ENCODE measurements around the gene TCP11.

The TCP11 gene

DNA sequence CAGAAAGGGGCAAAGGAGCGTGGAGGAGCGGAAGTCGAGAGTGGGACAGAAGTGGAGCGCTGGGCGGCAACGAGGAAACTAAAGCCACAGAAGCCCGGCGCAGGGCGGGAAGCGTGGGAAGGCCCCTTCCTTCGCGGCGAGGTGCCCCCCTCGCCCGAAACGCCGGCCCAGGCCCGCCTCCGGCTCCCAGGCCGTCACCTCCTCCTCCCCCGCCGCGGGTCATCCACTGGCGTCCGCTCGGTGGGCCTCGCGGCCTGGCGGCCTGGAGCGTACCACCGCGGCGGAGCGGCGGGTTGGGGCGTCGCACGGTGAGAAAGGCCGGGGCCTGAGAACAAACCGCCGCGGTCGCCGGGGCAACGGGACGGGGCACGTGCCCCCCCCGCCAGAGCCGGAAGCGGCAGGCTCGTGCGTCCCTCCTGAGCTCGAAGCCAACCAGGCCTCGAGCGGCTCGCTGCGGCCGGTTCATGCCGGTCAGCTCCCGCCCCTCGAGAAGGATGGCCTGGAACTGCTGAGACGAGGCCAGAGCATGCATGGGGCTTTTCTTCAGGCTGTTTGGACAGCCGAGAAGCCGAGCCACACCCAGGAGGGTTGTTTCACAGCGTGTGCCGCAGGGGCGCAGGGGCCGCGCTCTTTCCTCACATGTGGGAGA, at the start of gene TCP11:
TCP11 (minus strand) TSS at position 333 of the 649 bp plus-strand sequence. CDS start 469 bp downstream, outside the sequence.
- H3K27ac ChIP-seq = no peak within 1 kb of the TSS
- TF ChIP-seq, protein P1, sequence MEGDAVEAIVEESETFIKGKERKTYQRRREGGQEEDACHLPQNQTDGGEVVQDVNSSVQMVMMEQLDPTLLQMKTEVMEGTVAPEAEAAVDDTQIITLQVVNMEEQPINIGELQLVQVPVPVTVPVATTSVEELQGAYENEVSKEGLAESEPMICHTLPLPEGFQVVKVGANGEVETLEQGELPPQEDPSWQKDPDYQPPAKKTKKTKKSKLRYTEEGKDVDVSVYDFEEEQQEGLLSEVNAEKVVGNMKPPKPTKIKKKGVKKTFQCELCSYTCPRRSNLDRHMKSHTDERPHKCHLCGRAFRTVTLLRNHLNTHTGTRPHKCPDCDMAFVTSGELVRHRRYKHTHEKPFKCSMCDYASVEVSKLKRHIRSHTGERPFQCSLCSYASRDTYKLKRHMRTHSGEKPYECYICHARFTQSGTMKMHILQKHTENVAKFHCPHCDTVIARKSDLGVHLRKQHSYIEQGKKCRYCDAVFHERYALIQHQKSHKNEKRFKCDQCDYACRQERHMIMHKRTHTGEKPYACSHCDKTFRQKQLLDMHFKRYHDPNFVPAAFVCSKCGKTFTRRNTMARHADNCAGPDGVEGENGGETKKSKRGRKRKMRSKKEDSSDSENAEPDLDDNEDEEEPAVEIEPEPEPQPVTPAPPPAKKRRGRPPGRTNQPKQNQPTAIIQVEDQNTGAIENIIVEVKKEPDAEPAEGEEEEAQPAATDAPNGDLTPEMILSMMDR (conservative IDR thresholded peaks at IDR 0.05) = no peak

DNA sequence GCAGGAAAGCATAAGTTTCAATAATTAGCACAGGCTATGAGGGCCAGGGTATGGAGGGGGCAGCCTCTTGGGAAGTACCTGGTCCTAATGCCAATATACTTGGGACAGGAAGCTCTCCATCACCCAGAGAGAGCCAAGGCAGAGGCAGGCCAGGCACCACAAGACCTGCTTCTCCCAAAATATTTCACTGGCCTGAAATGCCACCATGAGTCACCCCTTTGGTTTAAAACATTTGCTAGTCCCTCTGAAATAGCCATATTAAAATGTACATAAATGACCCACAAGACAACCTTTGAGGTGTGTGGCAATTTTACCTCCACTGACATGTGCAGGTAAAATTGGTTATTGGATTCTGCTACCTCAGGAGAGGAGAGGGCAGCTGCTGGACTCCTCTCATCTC, 49.2 kb upstream of the TCP11 start:
- TF ChIP-seq, protein P1 (conservative IDR thresholded peaks at IDR 0.05) = no peak
- H3K27ac ChIP-seq = no peak overlapping the region

DNA sequence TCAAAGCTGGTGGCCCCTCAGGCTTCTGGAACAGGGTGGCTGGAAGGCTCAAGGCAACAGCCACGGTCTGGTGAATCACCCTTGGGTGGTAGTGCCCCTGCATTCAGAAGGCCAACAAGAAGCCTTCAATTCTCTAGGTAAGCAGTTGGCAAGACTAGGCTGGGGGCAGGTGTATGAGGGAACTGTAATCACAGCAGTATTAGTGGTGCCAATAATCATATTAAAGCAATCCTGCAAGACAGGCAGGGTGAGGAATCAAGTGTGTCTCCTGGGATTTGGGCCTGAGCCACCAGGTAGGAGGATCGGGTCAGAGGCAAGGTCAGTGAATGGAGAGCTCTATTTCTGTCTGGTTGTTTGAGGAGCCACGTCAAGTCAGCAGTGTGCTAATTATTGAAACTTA, 47.7 kb upstream of the TCP11 start:
- TF ChIP-seq, protein P1 (conservative IDR thresholded peaks at IDR 0.05) = no peak
- H3K27ac ChIP-seq = peak overlapping the region; percentile 65

DNA sequence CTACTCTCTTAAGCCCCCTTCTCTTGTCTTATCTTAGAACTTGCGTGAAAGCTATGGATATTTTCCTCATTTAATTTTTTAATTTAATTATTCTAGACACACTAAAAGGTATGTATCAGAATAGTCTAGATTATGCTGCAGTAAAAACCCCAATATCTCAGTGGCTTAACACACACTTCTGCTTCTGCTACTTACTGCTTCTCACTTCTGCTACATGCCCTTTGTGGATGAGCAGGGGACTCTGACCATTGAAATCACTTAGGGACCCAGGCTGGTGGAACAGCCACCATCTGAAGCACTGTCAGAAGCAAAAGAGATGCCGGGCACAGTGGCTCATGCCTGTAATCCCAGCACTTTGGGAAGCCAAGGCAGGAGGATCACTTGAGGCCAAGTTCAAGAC, 45.4 kb upstream of the TCP11 start:
- H3K27ac ChIP-seq = no peak overlapping the region
- TF ChIP-seq, protein P1 (conservative IDR thresholded peaks at IDR 0.05) = no peak

DNA sequence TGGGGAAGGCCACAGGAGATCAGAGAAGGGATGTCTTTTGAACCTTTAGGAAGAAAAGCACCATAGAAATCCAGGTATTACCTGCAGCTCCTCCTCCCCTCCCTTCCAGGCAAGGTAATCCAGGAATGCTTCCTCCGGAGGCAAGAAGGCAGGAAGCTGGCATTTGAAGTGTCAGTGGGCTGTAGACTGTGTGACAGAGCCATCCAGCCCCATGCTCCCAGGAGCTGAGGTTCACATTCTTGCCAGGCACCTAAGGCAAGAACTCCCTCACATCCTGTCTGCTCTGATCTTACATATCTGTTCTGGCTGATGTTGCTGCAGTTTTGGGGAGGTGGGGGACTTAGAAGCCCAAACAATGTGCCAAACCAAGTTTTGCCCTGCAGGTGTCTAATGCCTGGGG, 44.8 kb upstream of the TCP11 start:
- no peak overlapping the region for H3K27ac ChIP-seq
- TF ChIP-seq, protein P1 (conservative IDR thresholded peaks at IDR 0.05) = no peak

DNA sequence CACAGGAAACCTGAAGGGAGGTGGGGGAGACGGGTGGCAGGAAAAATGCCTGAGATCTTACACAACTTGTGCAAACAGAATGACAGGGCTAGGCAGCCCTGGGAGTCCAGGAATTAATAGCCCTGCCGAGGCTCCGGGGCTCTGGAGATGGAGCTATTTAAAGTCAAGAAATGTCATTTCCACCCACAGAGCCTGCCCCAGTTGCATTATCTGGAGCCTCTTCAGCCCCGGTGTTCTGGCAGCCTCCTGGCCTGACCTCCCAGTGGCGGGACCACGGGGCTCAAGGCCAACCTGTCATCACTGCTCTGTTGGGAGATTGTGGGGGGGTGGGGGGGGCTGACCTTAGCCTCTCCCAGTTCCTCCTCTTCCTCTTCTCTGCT, 44.2 kb upstream of the TCP11 start:
- H3K27ac ChIP-seq = no peak overlapping the region
- TF ChIP-seq, protein P1 (conservative IDR thresholded peaks at IDR 0.05) = no peak

DNA sequence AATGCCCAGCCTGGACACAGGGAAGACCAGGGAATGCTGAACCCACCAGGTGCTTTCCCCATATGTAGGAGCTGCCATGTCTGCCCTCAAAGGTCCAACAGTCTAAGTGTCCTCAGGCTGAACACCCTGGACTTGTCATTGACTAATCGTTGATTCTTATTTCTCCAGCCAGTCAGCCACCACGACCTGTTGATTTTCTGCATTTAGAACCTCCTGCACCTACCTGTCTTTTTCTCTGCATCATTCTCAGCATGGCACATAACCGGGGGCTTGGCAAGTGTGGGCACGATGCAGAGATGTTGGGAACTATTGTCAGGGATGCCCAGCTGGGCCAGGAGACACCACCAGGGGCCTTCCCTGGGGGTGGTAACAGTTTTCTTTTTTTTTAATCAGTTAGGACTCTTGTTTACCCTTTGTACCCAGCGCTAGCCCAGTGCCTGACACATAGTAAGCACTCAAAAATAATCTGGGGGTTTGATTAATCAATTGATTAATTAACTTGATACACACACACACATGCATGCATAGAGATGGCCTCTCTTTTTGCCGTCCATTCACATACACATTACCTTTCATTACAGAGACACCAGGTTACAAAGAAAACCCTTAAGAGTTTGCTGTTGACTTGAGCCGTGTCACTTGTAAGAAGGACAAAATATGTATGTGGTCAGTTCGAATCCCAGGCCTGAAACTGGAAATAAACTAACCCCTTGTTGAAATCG, 43.6 kb upstream of the TCP11 start:
- TF ChIP-seq, protein P1 (conservative IDR thresholded peaks at IDR 0.05) = no peak
- no peak overlapping the region for H3K27ac ChIP-seq

Data from VCaP (cell line).